ENCODE measurements around the gene HCFC2. TPM values are rescaled to one million over a fixed set of nuclear protein-coding genes. Genes with fewer than 3 reads are reported as not detected.

HCFC2 gene
- total and polyA plus RNA-seq, 8 donors, result 2.9 to 50.1 (median 11.9) TPM

DNA sequence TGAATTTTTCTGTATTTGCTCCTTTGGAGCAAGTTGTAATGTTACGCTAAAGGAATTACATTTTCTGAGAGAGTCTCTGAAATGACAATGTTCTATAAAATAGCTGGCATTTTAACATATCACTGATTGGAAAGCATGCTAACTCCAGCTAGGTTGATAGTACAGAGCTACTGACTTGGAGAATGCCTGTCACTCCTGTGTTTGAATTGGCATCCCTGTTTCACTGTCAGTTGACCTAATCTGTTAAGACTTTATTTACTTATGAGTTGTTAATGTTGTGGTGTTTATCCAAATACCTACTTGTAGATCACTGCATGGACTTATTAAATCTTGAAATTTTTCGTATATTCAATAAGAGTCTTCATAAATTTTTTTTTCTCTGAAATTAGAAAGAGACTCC is 33.6 kb downstream of the HCFC2 start:
- WGBS, 5 donors, result 87 to 100% (median 95%) methylated on average over 2 of the region's 2 CpGs
- Histone ChIP-seq H3K9me3 (no peaks in the 10 kb centered on the region), H3K27ac (no peak overlapping the region), H3K27me3 (no peaks in the 10 kb centered on the region), H3K36me3 (peaks cover 21 to 98% (median 94%) of the 10 kb centered on the region in 4 donors), H3K4me1 (no peaks in the 10 kb centered on the region), H3K4me3 (no peak overlapping the region)
- intact Hi-C loops (cut with DNase I; ENCODE audit: low total_unique reads), result no loop called here
- no peak for DNase-seq
- no peak for TF ChIP-seq POLR2A (IDR thresholded peaks at IDR 0.05)
- no peak for TF ChIP-seq POLR2AphosphoS5 (IDR thresholded peaks at IDR 0.05)
- no peak for TF ChIP-seq EP300 (IDR thresholded peaks at IDR 0.05)
- TF ChIP-seq, protein P1, sequence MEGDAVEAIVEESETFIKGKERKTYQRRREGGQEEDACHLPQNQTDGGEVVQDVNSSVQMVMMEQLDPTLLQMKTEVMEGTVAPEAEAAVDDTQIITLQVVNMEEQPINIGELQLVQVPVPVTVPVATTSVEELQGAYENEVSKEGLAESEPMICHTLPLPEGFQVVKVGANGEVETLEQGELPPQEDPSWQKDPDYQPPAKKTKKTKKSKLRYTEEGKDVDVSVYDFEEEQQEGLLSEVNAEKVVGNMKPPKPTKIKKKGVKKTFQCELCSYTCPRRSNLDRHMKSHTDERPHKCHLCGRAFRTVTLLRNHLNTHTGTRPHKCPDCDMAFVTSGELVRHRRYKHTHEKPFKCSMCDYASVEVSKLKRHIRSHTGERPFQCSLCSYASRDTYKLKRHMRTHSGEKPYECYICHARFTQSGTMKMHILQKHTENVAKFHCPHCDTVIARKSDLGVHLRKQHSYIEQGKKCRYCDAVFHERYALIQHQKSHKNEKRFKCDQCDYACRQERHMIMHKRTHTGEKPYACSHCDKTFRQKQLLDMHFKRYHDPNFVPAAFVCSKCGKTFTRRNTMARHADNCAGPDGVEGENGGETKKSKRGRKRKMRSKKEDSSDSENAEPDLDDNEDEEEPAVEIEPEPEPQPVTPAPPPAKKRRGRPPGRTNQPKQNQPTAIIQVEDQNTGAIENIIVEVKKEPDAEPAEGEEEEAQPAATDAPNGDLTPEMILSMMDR (IDR thresholded peaks at IDR 0.05), result no peak

DNA sequence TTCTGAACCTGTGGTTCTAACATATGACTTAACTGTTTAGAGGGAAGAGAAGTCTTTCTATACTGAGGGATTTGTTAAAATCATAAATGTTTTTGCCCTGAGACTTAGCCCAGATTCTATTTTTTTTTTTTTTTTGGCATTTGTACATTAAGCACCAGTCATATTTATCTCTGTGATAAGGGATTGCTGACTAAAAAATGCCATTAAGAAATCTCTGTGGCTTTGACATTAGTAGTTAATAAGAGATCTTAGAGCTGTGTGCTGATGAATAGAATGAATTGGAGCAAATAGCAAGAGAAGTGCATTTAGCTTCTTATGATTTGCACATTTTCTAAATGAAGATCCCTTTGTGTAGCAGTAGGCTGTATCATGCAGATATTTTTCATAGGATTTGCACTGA is 41.1 kb downstream of the HCFC2 start:
- no peaks in the 10 kb centered on the region for H3K9me3 ChIP-seq
- peaks cover 0 to 29% (median 14%) of the 10 kb centered on the region in 4 donors for H3K4me1 ChIP-seq
- no peak for DNase-seq
- no peak for TF ChIP-seq EP300 (IDR thresholded peaks at IDR 0.05)
- TF ChIP-seq POLR2AphosphoS5 (IDR thresholded peaks at IDR 0.05), result no peak
- TF ChIP-seq, protein P1 (IDR thresholded peaks at IDR 0.05), result no peak
- no peak for TF ChIP-seq POLR2A (IDR thresholded peaks at IDR 0.05)
- intact Hi-C loops (cut with DNase I; ENCODE audit: low total_unique reads), result loop anchor here (5.0 kb wide), 1 partner anchor 228 kb away; no protein-coding TSS in a partner anchor
- H3K36me3 ChIP-seq, result peaks cover 3 to 47% (median 31%) of the 10 kb centered on the region in 4 donors
- H3K27me3 ChIP-seq, result no peaks in the 10 kb centered on the region
- H3K27ac ChIP-seq, result no peak overlapping the region
- no peak overlapping the region for H3K4me3 ChIP-seq

DNA sequence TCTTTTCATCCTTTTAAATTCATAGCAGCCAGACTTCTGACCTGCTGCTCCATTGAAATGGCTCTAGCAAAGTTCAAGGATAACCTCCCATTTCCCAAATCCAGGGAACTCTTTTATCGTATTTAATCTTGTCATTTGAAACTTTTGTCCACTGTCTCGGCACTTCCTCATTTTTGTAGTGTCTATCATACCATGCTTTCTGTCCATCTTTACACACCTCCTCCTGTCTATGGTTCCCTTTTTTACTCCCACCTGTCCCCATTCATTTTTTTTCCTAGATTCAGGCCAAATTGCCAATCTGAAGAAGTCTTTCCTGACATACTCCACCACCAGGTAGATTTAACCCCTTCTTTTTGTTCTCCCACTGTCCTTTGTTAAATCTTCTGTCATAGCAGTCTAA is 42.6 kb downstream of the HCFC2 start:
- Histone ChIP-seq H3K4me3 (no peak overlapping the region), H3K9me3 (no peaks in the 10 kb centered on the region), H3K4me1 (peaks cover 0 to 31% (median 14%) of the 10 kb centered on the region in 4 donors), H3K27me3 (no peaks in the 10 kb centered on the region), H3K36me3 (peaks cover 3 to 32% (median 18%) of the 10 kb centered on the region in 4 donors), H3K27ac (no peak overlapping the region)
- no peak for TF ChIP-seq EP300 (IDR thresholded peaks at IDR 0.05)
- TF ChIP-seq POLR2A (IDR thresholded peaks at IDR 0.05), result no peak
- TF ChIP-seq, protein P1 (IDR thresholded peaks at IDR 0.05), result no peak
- no peak for TF ChIP-seq POLR2AphosphoS5 (IDR thresholded peaks at IDR 0.05)
- intact Hi-C loops (cut with DNase I; ENCODE audit: low total_unique reads), result loop anchor here (5.0 kb wide), 1 partner anchor 230 kb away; no protein-coding TSS in a partner anchor
- 79 to 94% (median 90%) methylated on average over 2 of the region's 2 CpGs for WGBS, 5 donors
- DNase-seq, result no peak

DNA sequence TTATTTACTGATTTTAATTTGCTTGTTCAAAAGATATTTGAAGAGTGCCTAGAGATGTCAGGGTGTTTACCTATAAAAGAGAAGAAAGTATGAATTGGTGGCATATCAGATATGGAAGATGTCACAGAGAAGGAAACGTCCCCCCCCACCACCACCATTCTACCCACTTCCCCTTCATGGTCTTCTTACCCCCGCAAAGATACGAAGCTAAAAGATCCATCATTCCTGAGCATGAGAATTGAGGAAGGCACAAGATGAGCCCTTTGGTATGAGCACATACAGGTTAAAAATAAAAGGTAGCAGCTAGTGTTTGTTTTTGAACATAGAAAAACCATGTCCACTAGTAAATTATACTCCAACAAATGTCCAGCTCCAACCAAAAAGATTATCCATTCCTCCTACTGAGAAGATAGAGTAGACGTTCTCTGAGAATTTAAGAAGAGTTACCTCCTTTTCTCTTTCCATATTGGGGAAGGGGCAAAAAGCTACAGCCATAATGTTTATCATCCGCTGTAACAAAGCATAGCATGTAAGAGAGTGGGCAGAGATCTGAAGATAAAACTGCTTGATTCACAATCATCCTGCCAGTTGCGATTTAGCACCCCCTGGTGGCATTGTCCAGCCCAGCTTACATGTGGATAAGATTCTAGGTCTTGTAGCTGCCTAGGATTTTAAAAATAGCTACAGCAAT is 44.6 kb downstream of the HCFC2 start:
- intact Hi-C loops (cut with DNase I; ENCODE audit: low total_unique reads), result loop anchor here (5.0 kb wide), 1 partner anchor 232 kb away; no protein-coding TSS in a partner anchor
- H3K36me3 ChIP-seq, result peaks cover 0 to 14% (median 3%) of the 10 kb centered on the region in 4 donors
- DNase-seq, result peak; percentile 83 to 93
- H3K9me3 ChIP-seq, result no peaks in the 10 kb centered on the region
- no peaks in the 10 kb centered on the region for H3K27me3 ChIP-seq
- 35 to 51% (median 45%) methylated on average over 6 of the region's 6 CpGs for WGBS, 5 donors
- H3K27ac ChIP-seq, result no peak overlapping the region
- peaks cover 0 to 31% (median 14%) of the 10 kb centered on the region in 4 donors for H3K4me1 ChIP-seq
- TF ChIP-seq, protein P1 (IDR thresholded peaks at IDR 0.05), result peak in 5 of 7 experiments; percentile 58 to 88 (median 77)
- no peak for TF ChIP-seq POLR2A (IDR thresholded peaks at IDR 0.05)
- TF ChIP-seq POLR2AphosphoS5 (IDR thresholded peaks at IDR 0.05), result peak in 2 of 3 donors; percentile 29 to 43
- H3K4me3 ChIP-seq, result no peak overlapping the region
